Osteoblast (primary cell): ENCODE data around the gene CEBPA. TPM values are rescaled to one million over a fixed set of nuclear protein-coding genes. Genes with fewer than 3 reads are reported as not detected.
A peak's percentile ranks its signal among the peaks of the same experiment; 100 is the strongest.

ENCODE experiments used
- DNase-seq: peaks from one replicate; pipeline ENCODE4 v3.0.0; 2011; ENCODE audit warnings: low spot score, mixed read lengths; ENCODE audit not compliant: insufficient read length; ENCODE audit errors: missing footprints
- H2AFZ ChIP-seq: 2 replicates; pipeline ENCODE4 v1.6.0; 2011; ENCODE audit warnings: mild to moderate bottlenecking, low read length
- H3K27ac ChIP-seq: 2 replicates; pipeline ENCODE4 v1.5.1; 2011; ENCODE audit warnings: mild to moderate bottlenecking, low read depth, low read length, moderate library complexity
- H3K27me3 ChIP-seq: 2 replicates; pipeline ENCODE4 v1.6.0; 2012; ENCODE audit warnings: mild to moderate bottlenecking, control low read depth, inconsistent platforms, low read length, moderate library complexity; ENCODE audit not compliant: insufficient read depth
- H3K36me3 ChIP-seq: 2 replicates; pipeline ENCODE4 v1.5.1; 2011; ENCODE audit warnings: mild to moderate bottlenecking, low read length, control low read depth, moderate library complexity; ENCODE audit not compliant: insufficient read depth
- H3K4me1 ChIP-seq: 2 replicates; pipeline ENCODE4 v1.5.1; 2011; ENCODE audit warnings: mild to moderate bottlenecking, low read length, control low read depth, moderate library complexity; ENCODE audit not compliant: insufficient read depth
- H3K4me2 ChIP-seq: 2 replicates; pipeline ENCODE4 v1.6.0; 2011; ENCODE audit warnings: mild to moderate bottlenecking, low read length; ENCODE audit not compliant: insufficient read depth
- H3K4me3 ChIP-seq: fragments of 200-600 bp; sonication (generic); 3 replicates; pipeline ENCODE4 v1.5.1; 2012; ENCODE audit warnings: mild to moderate bottlenecking, low read length, inconsistent platforms; ENCODE audit not compliant: insufficient read depth
- H3K79me2 ChIP-seq: 2 replicates; pipeline ENCODE4 v1.6.0; 2012; ENCODE audit warnings: mild to moderate bottlenecking, low read length, control low read depth, inconsistent platforms; ENCODE audit not compliant: insufficient read depth
- H3K9me3 ChIP-seq: 2 replicates; pipeline ENCODE4 v1.5.1; 2011; ENCODE audit warnings: low read depth, low read length, control low read depth
- H4K20me1 ChIP-seq: 2 replicates; pipeline ENCODE4 v1.6.0; 2012; ENCODE audit warnings: mild to moderate bottlenecking, low read length, control low read depth; ENCODE audit not compliant: insufficient read depth
- CTCF ChIP-seq: IDR thresholded peaks from 2 replicates; pipeline ENCODE4 v1.5.1; 2011; ENCODE audit warnings: mild to moderate bottlenecking, low read depth, low read length, moderate library complexity; ENCODE audit errors: extremely low read depth
- total RNA-seq: library from RNA; depleted of rRNA; stranded (reverse); fragments of >200 nt; gene quantifications from 2 replicates; pipeline ENCODE4 v1.2.3, GENCODE V29; 2012

Gene CEBPA
- total RNA-seq, 1 donor: 3.6 TPM

GRCh38 chr19:33275933-33276619 is 26.3 kb downstream of the CEBPA start:
- Histone ChIP-seq H4K20me1 (no peaks in the 10 kb centered on the region), H2AFZ (no peak overlapping the region), H3K27ac (no peak overlapping the region), H3K4me1 (peaks cover 16% of the 10 kb centered on the region), H3K4me3 (no peak overlapping the region), H3K9me3 (no peaks in the 10 kb centered on the region), H3K79me2 (no peaks in the 10 kb centered on the region), H3K27me3 (no peaks in the 10 kb centered on the region), H3K4me2 (no peak overlapping the region), H3K36me3 (no peaks in the 10 kb centered on the region)
- no peak for DNase-seq
- TF ChIP-seq CTCF: no peak

DNA sequence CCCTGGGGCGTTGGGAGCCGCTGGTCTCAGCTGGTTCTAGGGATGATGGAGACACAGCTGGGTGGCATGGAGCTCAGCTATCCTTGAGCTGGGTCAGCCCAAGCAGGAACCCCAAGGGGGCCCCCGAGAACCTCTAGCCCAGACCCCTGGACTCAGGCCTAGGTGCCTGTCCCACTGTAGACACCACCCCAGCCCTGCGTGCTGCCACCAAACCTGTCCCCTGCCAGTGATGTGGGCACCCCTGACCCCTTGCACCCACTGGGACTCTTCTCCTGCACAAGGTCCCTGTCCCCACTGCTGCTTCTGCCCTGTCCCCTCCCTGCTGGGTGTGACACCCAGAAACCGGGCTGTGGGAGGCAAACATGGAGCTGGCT is 26.8 kb downstream of the CEBPA start:
- H4K20me1 ChIP-seq: no peaks in the 10 kb centered on the region
- no peak overlapping the region for H3K4me3 ChIP-seq
- H3K27me3 ChIP-seq: no peaks in the 10 kb centered on the region
- no peak overlapping the region for H3K4me2 ChIP-seq
- no peaks in the 10 kb centered on the region for H3K79me2 ChIP-seq
- peaks cover 16% of the 10 kb centered on the region for H3K4me1 ChIP-seq
- H3K36me3 ChIP-seq: no peaks in the 10 kb centered on the region
- H3K9me3 ChIP-seq: no peaks in the 10 kb centered on the region
- TF ChIP-seq CTCF: no peak
- H3K27ac ChIP-seq: no peak overlapping the region
- no peak for DNase-seq
- no peak overlapping the region for H2AFZ ChIP-seq

DNA sequence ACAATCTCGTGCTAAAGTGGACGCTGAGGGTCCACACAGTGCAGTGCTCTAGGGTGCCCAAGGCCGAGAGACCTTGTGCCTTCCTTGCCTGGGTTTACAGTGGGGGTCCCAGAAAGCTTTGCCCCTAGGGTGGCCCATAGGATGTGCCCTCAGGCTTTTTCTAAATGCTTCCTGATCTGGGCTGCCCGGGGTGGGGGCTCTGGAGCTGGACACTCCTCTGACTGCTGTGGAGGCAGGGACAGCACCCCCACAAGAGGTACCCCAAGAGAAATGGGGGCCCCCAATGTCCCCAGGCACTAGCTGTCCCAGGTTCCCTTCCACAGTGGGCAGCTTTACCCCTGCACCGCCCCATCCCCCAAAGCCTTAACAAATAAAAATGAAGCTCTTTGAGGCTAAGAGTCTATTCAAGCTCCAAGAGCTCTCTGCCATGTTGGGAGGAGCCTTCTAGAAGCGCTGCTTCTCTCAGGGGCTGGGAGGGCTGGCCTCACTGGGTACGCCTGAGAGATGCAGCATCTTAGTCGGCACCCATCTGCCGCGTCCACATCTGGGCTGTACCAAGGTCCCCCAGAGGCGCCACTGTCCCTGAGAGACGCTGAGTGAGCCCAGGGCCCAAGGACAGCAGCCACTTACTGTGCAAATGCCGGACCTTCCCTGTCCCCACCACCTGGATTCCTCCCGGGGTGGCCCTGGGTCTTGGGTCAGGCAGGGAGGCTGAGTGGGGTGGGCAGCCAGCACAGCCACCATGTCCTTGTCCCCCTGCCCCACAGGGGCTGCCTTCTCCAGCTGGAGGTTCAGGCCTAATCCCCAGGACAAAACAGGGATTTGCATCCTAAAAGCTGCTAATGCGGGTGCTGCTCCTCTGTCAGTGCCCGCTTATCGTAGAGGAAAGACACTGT is 27.4 kb downstream of the CEBPA start:
- no peak overlapping the region for H2AFZ ChIP-seq
- no peak overlapping the region for H3K27ac ChIP-seq
- H3K9me3 ChIP-seq: no peaks in the 10 kb centered on the region
- H3K79me2 ChIP-seq: no peaks in the 10 kb centered on the region
- DNase-seq: no peak
- H4K20me1 ChIP-seq: no peaks in the 10 kb centered on the region
- H3K4me2 ChIP-seq: peak overlapping the region; percentile 50
- H3K27me3 ChIP-seq: no peaks in the 10 kb centered on the region
- no peak overlapping the region for H3K4me3 ChIP-seq
- peaks cover 16% of the 10 kb centered on the region for H3K4me1 ChIP-seq
- no peaks in the 10 kb centered on the region for H3K36me3 ChIP-seq
- TF ChIP-seq CTCF: no peak

- peaks cover 16% of the 10 kb centered on the region for H3K4me1 ChIP-seq
- no peaks in the 10 kb centered on the region for H3K79me2 ChIP-seq
- DNase-seq: peak; percentile 97
- no peak overlapping the region for H3K27ac ChIP-seq
- no peaks in the 10 kb centered on the region for H3K36me3 ChIP-seq
- peak overlapping the region; percentile 50 for H3K4me2 ChIP-seq
- no peak overlapping the region for H3K4me3 ChIP-seq
- no peak for TF ChIP-seq CTCF
- no peaks in the 10 kb centered on the region for H3K27me3 ChIP-seq
- H4K20me1 ChIP-seq: no peaks in the 10 kb centered on the region
- peak overlapping the region; percentile 2 for H2AFZ ChIP-seq
- no peaks in the 10 kb centered on the region for H3K9me3 ChIP-seq
Observed at GRCh38 chr19:33273881-33274662, 28.3 kb downstream of the CEBPA start.
